Activated gamma-delta T cell treated with anti-CD3 and anti-CD28 coated beads, Interleukin-2, amount 50 U/mL, for 16 hours (primary cell): ENCODE data around the gene SYNE3.
A peak's percentile ranks its signal among the peaks of the same experiment; 100 is the strongest.

Experiments used
- DNase-seq: peaks from one replicate; pipeline ENCODE4 v3.0.0-alpha.2; 2020; ENCODE audit warnings: low read depth

The SYNE3 gene

GRCh38 chr14:95516554-95517181 is at the start of gene SYNE3:
Gene SYNE3, minus strand, starts transcription at chr14:95516650. Its CDS starts 40,829 bp downstream, at chr14:95475821.
- no peak for DNase-seq

GRCh38 chr14:95564060-95564459 is 47.6 kb upstream of the SYNE3 start:
- DNase-seq = no peak

DNA sequence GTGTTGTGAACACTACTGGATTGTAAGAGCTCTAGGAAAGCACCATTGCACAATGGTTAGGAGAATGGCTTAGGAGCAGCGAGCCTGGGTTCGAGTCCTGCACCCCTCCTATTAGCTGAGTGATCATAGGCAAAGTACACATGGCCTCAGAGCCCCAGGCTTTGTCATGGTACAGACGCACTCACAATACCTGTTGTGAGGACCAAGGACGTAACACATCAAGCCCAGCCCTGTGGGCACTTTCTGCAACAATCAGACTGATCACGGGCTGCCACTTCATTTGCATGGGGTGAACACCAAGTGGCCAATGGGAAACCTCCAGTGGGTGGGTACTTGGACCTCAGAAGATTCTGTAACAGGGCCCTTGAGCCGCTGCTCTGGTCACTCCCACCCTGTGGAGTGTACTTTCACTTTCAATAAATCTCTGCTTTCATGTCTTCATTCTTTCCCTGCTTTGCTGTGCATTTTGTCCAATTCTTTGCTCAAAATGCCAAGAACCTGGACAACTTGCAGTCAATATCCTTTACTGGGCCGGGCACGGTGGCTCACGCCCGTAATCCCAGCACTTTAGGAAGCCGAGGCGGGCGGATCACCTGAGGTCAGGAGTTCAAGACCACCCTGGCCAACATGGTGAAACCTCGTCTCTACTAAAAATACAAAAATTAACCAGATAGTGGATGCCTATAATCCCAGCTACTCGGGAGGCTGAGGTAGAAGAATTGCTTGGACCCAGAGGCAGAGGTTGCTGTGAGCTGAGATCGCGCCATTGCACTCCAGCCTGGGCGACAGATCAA is 46.6 kb upstream of the SYNE3 start:
- no peak for DNase-seq

GRCh38 chr14:95561001-95561412 is 44.6 kb upstream of the SYNE3 start:
- peak; percentile 75 for DNase-seq

DNA sequence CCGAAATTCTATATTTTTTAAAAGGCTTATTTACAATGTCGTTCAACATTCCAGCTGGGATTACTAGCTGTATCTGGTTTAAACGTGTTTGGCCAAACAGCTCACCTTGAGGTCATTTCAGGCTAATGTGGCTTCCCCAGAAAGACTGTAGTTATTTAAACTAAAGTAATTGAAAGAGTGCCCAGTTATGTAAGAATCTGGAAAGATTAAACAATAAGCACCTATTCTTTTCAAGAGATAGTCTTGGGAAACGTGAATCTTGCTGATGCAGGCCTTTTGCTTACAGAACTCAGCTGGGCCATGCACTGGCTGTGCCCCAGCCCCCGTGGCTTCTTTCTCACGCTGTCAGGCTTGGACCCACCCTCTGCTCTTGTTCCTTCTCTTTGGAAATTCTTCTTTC is 42.8 kb upstream of the SYNE3 start:
- no peak for DNase-seq

DNA sequence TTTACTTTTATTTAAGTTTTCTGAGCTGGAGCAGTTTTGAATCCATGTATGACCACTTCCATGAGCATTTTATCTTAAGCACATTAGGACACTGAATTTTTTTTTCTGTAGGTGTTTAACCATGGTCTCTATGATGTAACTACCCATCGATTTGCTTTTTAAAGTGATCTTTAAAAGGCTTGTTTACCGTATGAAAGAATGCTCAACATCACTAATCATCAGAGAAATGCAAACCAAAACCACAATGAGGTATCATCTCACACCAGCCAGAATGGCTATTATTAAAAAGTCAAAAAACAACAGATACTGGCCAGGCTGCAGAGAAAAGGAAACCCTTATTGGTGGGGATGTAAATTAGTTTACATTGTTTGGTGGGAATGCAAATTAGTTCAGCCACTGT is 41.4 kb upstream of the SYNE3 start:
- no peak for DNase-seq

- no peak for DNase-seq
These were observed 40.8 kb upstream of the SYNE3 start for GRCh38 chr14:95557291-95557690.

GRCh38 chr14:95555053-95555452 is 38.6 kb upstream of the SYNE3 start:
- DNase-seq = no peak

GRCh38 chr14:95553141-95553540 is 36.7 kb upstream of the SYNE3 start:
- DNase-seq = no peak

DNA sequence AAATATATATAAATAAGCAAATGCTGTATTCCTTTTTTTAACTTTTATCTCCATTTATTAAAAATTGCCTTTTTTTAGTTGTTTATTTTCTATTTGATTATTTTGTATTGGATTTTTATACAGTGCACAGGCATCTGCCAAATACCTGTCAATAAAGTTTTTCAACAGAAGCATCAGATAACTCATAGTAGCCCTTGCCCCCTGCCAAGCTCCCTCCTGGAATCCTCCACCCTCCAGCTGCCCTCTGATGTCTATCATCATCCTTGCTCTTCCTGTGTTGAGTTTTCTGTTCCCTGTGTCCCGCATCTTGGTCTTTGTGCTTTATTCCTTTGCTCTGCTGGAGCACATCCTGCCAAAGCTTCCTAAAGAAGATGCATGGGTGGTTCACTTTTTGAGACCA is 35.0 kb upstream of the SYNE3 start:
- DNase-seq = no peak

- no peak for DNase-seq
These were observed 33.5 kb upstream of the SYNE3 start for GRCh38 chr14:95549656-95550585.

GRCh38 chr14:95548328-95548929 is 32.0 kb upstream of the SYNE3 start:
- no peak for DNase-seq

GRCh38 chr14:95547626-95548327 is 31.3 kb upstream of the SYNE3 start:
- DNase-seq = no peak

DNA sequence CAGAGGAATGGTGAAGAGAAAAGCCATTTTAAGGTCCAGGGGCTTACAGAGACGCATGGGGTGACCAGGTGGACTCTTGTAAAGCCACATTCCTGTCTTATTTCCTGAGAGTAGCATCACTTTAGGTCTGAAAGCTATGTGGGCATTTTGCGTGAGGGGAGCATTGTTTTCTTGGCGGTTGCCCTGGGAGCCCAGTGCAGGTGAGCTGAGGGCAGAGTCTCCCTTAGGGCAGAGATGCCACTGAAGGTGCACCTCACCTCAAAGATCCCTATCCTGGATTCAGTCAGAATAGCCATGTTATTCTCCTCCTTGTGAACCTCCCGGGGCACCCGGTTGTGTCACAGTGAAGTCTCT is 30.8 kb upstream of the SYNE3 start:
- DNase-seq = no peak

GRCh38 chr14:95545515-95546168 is 29.2 kb upstream of the SYNE3 start:
- DNase-seq = no peak

DNA sequence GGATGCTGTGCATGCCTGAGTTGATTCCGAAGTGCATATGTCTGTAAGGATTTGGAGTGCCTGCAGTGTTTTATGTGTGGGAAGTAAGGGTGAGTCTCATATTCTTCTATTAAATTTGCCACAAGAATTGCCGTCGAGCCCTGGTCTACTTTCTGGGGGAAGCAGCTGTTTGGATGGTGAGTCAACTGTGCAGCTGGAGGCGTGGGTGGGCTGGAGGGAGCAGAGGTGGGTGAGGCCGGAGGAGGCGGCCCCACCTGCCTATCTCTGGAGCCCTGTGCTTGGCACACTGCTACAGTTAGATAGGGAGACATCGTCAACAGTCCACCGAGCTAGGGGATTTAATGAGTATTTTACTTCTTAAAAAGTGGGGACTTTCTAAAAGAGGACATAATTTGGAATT is 28.1 kb upstream of the SYNE3 start:
- DNase-seq = no peak

- DNase-seq = no peak
These were observed 26.6 kb upstream of the SYNE3 start for GRCh38 chr14:95543021-95543420.

GRCh38 chr14:95541932-95542930 is 25.8 kb upstream of the SYNE3 start:
- no peak for DNase-seq

GRCh38 chr14:95541346-95541745 is 24.9 kb upstream of the SYNE3 start:
- no peak for DNase-seq
